OCI-LY1 (cell line): ENCODE data around the gene HUNK.

ENCODE experiments used
- H2AFZ ChIP-seq: fragments of 200-600 bp; sonication (generic), shearing (Covaris generic); 2 replicates; pipeline ENCODE4 v1.6.0; 2014; ENCODE audit warnings: antibody characterized with exemption, mild to moderate bottlenecking, low read length
- H3F3A ChIP-seq: fragments of 200-600 bp; sonication (generic), shearing (Covaris generic); 2 replicates; pipeline ENCODE4 v1.6.0; 2014; ENCODE audit warnings: mild to moderate bottlenecking, antibody characterized with exemption, low read length, moderate library complexity; ENCODE audit not compliant: insufficient read depth
- H3K27ac ChIP-seq: fragments of 200-600 bp; sonication (generic); 2 replicates; pipeline ENCODE4 v1.5.1; 2014; ENCODE audit warnings: low read length, mixed run types, mild to moderate bottlenecking, low read depth; ENCODE audit not compliant: poor library complexity, severe bottlenecking
- H3K27me3 ChIP-seq: fragments of 200-600 bp; sonication (generic); 2 replicates; pipeline ENCODE4 v1.6.0; 2014; ENCODE audit warnings: antibody characterized with exemption, mild to moderate bottlenecking, low read length, moderate library complexity; ENCODE audit not compliant: insufficient read depth
- H3K36me3 ChIP-seq: fragments of 200-600 bp; sonication (generic); 2 replicates; pipeline ENCODE4 v1.6.1; 2014; ENCODE audit warnings: mild to moderate bottlenecking, antibody characterized with exemption, low read length, moderate library complexity, mixed read lengths; ENCODE audit not compliant: insufficient read depth
- H3K4me1 ChIP-seq: fragments of 200-600 bp; sonication (generic); 2 replicates; pipeline ENCODE4 v1.5.1; 2014; ENCODE audit warnings: mild to moderate bottlenecking, low read length, moderate library complexity; ENCODE audit not compliant: insufficient read depth, severe bottlenecking
- H3K4me2 ChIP-seq: fragments of 200-600 bp; sonication (generic), shearing (Covaris generic); 2 replicates; pipeline ENCODE4 v1.6.1; 2014; ENCODE audit warnings: low read length
- H3K4me3 ChIP-seq: fragments of 200-600 bp; sonication (generic); 2 replicates; pipeline ENCODE4 v1.5.1; 2014; ENCODE audit warnings: low read length, low read depth, mild to moderate bottlenecking, mixed read lengths; ENCODE audit not compliant: poor library complexity, severe bottlenecking
- H3K79me2 ChIP-seq: fragments of 200-600 bp; shearing (Covaris generic); 2 replicates; pipeline ENCODE4 v1.6.1; 2016; ENCODE audit warnings: mixed run types, low read length, mixed read lengths; ENCODE audit not compliant: insufficient read depth
- H3K9ac ChIP-seq: fragments of 200-600 bp; sonication (generic), shearing (Covaris generic); 2 replicates; pipeline ENCODE4 v1.6.1; 2014; ENCODE audit warnings: mild to moderate bottlenecking, low read length, mixed read lengths
- H3K9me2 ChIP-seq: fragments of 200-600 bp; sonication (generic), shearing (Covaris generic); 2 replicates; pipeline ENCODE4 v1.6.1; 2014; ENCODE audit warnings: low read depth, mild to moderate bottlenecking, low read length, mixed read lengths
- H3K9me3 ChIP-seq: fragments of 200-600 bp; shearing (Covaris generic); 2 replicates; pipeline ENCODE4 v1.6.1; 2014; ENCODE audit warnings: low read length, mixed read lengths
- H4K20me1 ChIP-seq: fragments of 200-600 bp; sonication (generic), shearing (Covaris generic); 2 replicates; pipeline ENCODE4 v1.6.0; 2016; ENCODE audit warnings: mild to moderate bottlenecking, low read length; ENCODE audit not compliant: insufficient read depth
- CTCF ChIP-seq: fragments of 200-600 bp; sonication (generic), shearing (Covaris generic); IDR thresholded peaks from 2 replicates; pipeline ENCODE4 v1.5.1; 2017; ENCODE audit warnings: mild to moderate bottlenecking, antibody characterized with exemption, low read length, moderate library complexity, mixed read lengths
- EZH2 ChIP-seq: fragments of 200-600 bp; sonication (generic), shearing (Covaris generic); IDR thresholded peaks from 2 replicates; pipeline ENCODE4 v1.8.0; 2017; ENCODE audit warnings: borderline replicate concordance, mixed run types, mild to moderate bottlenecking, antibody characterized with exemption, low read length, moderate library complexity, mixed read lengths

HUNK gene

GRCh38 chr21:31873696-31874599, 1.1 kb downstream of the HUNK start:
- no peak overlapping the region for H3K27ac ChIP-seq
- no peaks in the 10 kb centered on the region for H3K9me3 ChIP-seq
- H3K36me3 ChIP-seq: no peaks in the 10 kb centered on the region
- TF ChIP-seq CTCF: peak; percentile 52
- no peak for TF ChIP-seq EZH2
- H4K20me1 ChIP-seq: no peaks in the 10 kb centered on the region
- no peaks in the 10 kb centered on the region for H3K79me2 ChIP-seq
- peak overlapping the region; percentile 43; the same call in 1 of the 2 replicates for H3K4me2 ChIP-seq
- peak overlapping the region; percentile 36 for H3K4me3 ChIP-seq
- no peak overlapping the region for H3K9ac ChIP-seq
- no peaks in the 10 kb centered on the region for H3K4me1 ChIP-seq
- no peak overlapping the region for H2AFZ ChIP-seq
- peaks cover 4% of the 10 kb centered on the region; the same call in 1 of the 2 replicates for H3K27me3 ChIP-seq
- H3F3A ChIP-seq: no peaks in the 10 kb centered on the region
- no peaks in the 10 kb centered on the region for H3K9me2 ChIP-seq

- Histone ChIP-seq H3K9me2 (no peaks in the 10 kb centered on the region), H3K4me2 (no peak overlapping the region), H3K27me3 (peaks cover 1% of the 10 kb centered on the region; the same call in 1 of the 2 replicates), H3K79me2 (no peaks in the 10 kb centered on the region), H2AFZ (no peak overlapping the region), H4K20me1 (no peaks in the 10 kb centered on the region), H3K36me3 (no peaks in the 10 kb centered on the region), H3K9ac (no peak overlapping the region), H3K27ac (no peak overlapping the region), H3K9me3 (no peaks in the 10 kb centered on the region), H3F3A (no peaks in the 10 kb centered on the region), H3K4me1 (no peaks in the 10 kb centered on the region), H3K4me3 (no peak overlapping the region)
- no peak for TF ChIP-seq EZH2
- TF ChIP-seq CTCF: no peak
Observed at GRCh38 chr21:31874812-31875212, 2.0 kb downstream of the HUNK start.

GRCh38 chr21:31875496-31876015, 2.7 kb downstream of the HUNK start:
- no peak overlapping the region for H3K4me2 ChIP-seq
- H3F3A ChIP-seq: no peaks in the 10 kb centered on the region
- no peak overlapping the region for H3K27ac ChIP-seq
- no peaks in the 10 kb centered on the region for H3K9me3 ChIP-seq
- H4K20me1 ChIP-seq: no peaks in the 10 kb centered on the region
- no peaks in the 10 kb centered on the region for H3K9me2 ChIP-seq
- H3K9ac ChIP-seq: no peak overlapping the region
- H2AFZ ChIP-seq: no peak overlapping the region
- TF ChIP-seq CTCF (no peak), EZH2 (no peak)
- no peaks in the 10 kb centered on the region; the same call in 1 of the 2 replicates for H3K27me3 ChIP-seq
- no peaks in the 10 kb centered on the region for H3K4me1 ChIP-seq
- H3K4me3 ChIP-seq: no peak overlapping the region
- H3K36me3 ChIP-seq: no peaks in the 10 kb centered on the region
- H3K79me2 ChIP-seq: no peaks in the 10 kb centered on the region
